ENCODE data around the gene PEX1. TPM values are rescaled to one million over a fixed set of nuclear protein-coding genes. Genes with fewer than 3 reads are reported as not detected.
A peak's percentile ranks its signal among the peaks of the same experiment; 100 is the strongest.

Gene PEX1
- total and polyA plus RNA-seq, 9 of the 15 experiments (the other 6 are each of a cell fraction or from before 2014, with no cell fraction given), result 9.4 to 32.2 (median 19.9) TPM

GRCh38 chr7:92513167-92513902 is 15.0 kb downstream of the PEX1 start (continued):
- no peak for TF ChIP-seq CHD7 (IDR thresholded peaks at IDR 0.05; ENCODE audit: low read depth, low read length)
- no peak for TF ChIP-seq RAD21 (CRISPR knock-in tag; conservative IDR thresholded peaks at IDR 0.05 in 1 of 2, IDR thresholded peaks at IDR 0.05 in 1 of 2)
- TF ChIP-seq ZBTB2 (IDR thresholded peaks at IDR 0.05), result no peak
- TF ChIP-seq ZNF23 (CRISPR knock-in tag; IDR thresholded peaks at IDR 0.05), result no peak
- no peak for TF ChIP-seq HNRNPK (IDR thresholded peaks at IDR 0.05; ENCODE audit: low read depth, low read length, poor library complexity, severe bottlenecking)
- peak; percentile 78 for TF ChIP-seq ZNF316 (IDR thresholded peaks at IDR 0.05)
- no peak for TF ChIP-seq KDM5B (IDR thresholded peaks at IDR 0.05; ENCODE audit: insufficient replicate concordance, low read depth, low read length)
- TF ChIP-seq ZNF146 (CRISPR knock-in tag; IDR thresholded peaks at IDR 0.05; ENCODE audit: unreplicated experiment), result peak; percentile 99
- TF ChIP-seq ADNP (tag; IDR thresholded peaks at IDR 0.05), result 0 out of 2 replicates have a peak, but pooled peaks have one; percentile 47

All from K562 (cell line).